GM19455 (cell line): Measurements from ENCODE around the gene MCC.

Source experiments
- ATAC-seq: cut with Tn5 transposase; IDR thresholded peaks from one replicate; pipeline ENCODE4 v1.9.1; 2021; ENCODE audit not compliant: unreplicated experiment

Gene MCC

GRCh38 chr5:113253037-113253436, 235.2 kb downstream of the MCC start:
- no peak for ATAC-seq

GRCh38 chr5:113252066-113252465, 236.2 kb downstream of the MCC start:
- no peak for ATAC-seq

- ATAC-seq: no peak
Measured at GRCh38 chr5:113250341-113250953, 237.8 kb downstream of the MCC start.

- no peak for ATAC-seq
Measured at GRCh38 chr5:113249206-113249605, 239.0 kb downstream of the MCC start.

GRCh38 chr5:113246361-113246870, 241.8 kb downstream of the MCC start:
- no peak for ATAC-seq

GRCh38 chr5:113245427-113246225, 242.6 kb downstream of the MCC start:
- no peak for ATAC-seq

- ATAC-seq: no peak
Measured at GRCh38 chr5:113244966-113245365, 243.3 kb downstream of the MCC start.

- no peak for ATAC-seq
Measured at GRCh38 chr5:113243349-113243664, 244.9 kb downstream of the MCC start.

GRCh38 chr5:113242481-113243348, 245.5 kb downstream of the MCC start:
- ATAC-seq: no peak

GRCh38 chr5:113240951-113241726, 247.1 kb downstream of the MCC start:
- no peak for ATAC-seq

- ATAC-seq: no peak
Measured at GRCh38 chr5:113240032-113240431, 248.2 kb downstream of the MCC start.

GRCh38 chr5:113237893-113238292, 250.4 kb downstream of the MCC start:
- no peak for ATAC-seq

GRCh38 chr5:113236536-113237288, 251.5 kb downstream of the MCC start:
- ATAC-seq: no peak

GRCh38 chr5:113235884-113236283, 252.4 kb downstream of the MCC start:
- no peak for ATAC-seq

GRCh38 chr5:113234546-113234945, 253.7 kb downstream of the MCC start:
- ATAC-seq: no peak

GRCh38 chr5:113233606-113234005, 254.6 kb downstream of the MCC start:
- ATAC-seq: no peak

- ATAC-seq: no peak
Measured at GRCh38 chr5:113232667-113233066, 255.6 kb downstream of the MCC start.

- no peak for ATAC-seq
Measured at GRCh38 chr5:113232221-113232620, 256.0 kb downstream of the MCC start.

GRCh38 chr5:113231653-113232000, 256.6 kb downstream of the MCC start:
- ATAC-seq: no peak
